GM18873 (cell line): Measurements from ENCODE around the gene OVCA2.

Experiments
- ATAC-seq: cut with Tn5 transposase; IDR thresholded peaks from one replicate; pipeline ENCODE4 v1.9.1; 2021; ENCODE audit warnings: mild to moderate bottlenecking, moderate library complexity, moderate number of reproducible peaks; ENCODE audit not compliant: unreplicated experiment, low FRiP score

Gene OVCA2

DNA sequence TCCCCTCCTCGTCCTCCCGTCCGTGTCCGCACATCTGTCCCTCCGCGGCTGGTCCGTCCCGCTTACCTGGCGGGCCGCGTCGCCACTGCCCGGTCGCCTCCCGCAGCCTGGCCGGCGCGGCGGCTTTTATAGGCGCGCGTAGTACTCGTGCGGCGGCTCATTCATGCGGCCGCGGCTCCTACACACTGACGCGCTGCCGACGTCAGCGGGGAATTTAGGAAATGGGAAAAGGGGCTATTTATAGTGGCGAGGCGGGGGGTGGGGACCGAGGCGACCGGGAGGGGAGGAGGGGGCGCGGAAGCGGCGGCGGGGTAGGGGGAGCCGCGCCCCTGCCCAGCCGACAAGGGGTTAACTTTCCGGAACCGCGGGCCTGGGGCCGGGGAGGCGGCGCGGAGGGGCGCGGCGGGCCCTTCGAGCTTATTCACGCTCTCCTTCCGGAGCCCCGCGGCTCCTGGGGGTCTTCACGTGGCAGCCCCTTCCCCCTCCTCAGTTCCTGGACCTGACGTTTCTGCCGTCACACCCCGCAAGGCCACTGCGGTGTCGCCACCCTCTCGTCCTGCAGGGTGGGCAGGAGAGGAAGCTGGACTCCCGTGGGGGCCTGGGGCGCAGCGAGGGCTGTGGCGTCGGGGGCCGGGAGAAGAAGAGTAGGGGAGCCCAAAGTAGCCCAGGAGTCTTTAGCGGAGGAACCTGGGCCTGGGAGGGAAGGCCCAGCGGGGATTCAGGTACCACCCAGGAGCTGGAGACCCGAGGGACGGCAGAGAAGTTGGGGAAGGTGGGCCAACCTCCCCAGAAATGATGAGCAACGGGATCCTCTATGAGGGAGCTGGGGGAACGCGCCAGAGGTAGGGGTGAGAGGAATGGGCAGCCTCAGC, 9.5 kb downstream of the OVCA2 start:
- no peak for ATAC-seq

- no peak for ATAC-seq
Measured at GRCh38 chr17:2051933-2052559, 10.2 kb downstream of the OVCA2 start.

DNA sequence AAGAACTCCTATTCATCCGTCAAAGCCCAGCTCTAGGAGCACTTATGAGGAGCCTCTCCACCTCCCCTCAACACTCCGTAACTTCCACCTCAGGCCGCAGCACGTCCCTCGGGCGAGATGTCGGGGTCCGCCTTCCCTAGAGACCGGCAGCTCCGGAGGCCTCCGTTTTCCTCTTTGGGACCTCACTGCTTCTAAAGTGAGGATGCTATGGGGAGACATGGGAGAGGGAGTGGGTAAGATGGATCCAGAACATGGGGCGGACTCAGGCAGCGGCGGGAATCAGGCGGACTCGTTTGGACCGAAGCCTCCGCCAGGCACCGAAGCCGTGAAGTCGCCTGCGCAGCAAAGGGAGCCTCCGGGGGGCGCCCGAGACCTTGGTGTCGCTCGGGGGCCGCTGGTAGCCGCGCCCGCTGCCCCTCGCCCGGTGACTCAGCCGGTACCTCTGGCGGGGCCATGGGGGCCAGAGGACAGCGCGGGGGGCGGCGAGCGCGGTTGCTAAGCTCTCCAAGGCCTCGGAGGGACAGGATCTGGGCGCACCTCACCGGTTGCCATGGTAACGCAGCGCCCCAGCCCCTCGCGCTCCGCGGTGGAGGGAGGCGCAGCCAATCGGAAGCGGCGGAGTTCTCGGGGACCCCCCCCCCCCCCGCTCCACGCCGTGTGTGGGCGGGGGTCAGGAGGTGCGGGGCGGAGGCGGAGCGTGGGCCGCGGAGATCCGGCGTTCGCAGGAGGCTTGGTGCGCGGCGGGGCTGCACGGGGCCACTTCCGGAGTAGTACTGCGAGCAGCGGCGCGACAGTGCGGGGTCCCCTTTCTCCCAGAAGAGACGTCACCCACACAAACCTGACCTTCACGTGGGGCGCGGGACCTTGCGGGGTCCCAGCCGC, 11.8 kb downstream of the OVCA2 start:
- ATAC-seq = no peak

DNA sequence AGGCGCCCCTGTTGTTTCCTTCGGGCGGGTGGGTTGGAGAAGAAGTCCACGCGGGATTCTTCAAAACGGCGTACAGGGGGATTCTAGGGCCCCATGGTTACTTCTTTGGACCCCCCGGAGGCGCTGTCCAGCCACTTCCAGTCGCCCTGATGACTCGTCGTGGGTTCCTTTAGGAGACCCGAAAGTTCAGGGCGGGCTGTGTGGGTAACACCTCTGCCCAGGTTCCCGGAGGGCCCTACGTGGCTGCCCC, 12.4 kb downstream of the OVCA2 start:
- no peak for ATAC-seq

DNA sequence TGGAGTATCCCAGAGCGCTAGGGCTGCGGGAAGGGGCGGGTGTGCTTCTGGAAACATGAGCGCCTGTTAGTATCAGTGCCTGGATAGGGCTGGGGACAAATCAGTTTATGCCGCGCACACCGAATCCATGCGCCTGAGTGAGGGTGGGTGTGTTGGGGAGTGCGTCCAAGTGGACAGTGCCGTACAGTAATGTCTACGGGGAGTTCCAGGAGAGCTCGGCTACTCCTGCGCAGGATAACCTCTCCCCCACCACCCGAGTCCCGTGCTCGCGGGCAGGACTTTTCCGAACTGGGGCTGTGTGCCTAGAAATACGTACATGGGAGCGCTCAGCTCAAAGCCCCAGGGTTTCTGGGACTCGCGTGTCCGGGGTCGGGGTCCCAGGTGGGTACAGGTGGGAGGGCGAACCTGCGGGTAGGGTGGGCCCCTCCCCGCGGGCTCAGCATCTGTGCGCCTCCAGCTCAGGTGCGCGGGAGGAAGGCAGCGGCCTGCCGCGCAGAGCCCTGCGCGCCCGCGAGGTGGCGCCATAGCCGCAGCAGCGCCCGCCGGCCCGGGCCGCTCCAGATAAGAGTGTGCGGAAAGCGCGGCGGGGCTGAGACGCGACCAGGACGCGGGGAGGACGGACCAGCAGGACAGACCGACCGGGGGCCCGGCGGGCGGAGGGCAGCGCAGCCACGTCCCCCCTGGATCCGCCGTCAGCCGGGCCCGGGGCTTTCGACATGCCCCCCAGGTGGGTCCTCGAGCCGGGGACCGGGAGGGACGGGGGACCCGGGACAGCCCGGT, 12.9 kb downstream of the OVCA2 start, which contains the start of gene HIC1:
Gene HIC1, plus strand, starts transcription at position 592 of the 780 bp plus-strand sequence. CDS start 1,588 bp downstream, outside the sequence.
- no peak for ATAC-seq

- no peak for ATAC-seq
Measured at GRCh38 chr17:2055292-2056205, 13.7 kb downstream of the OVCA2 start.

- ATAC-seq = no peak
Measured at GRCh38 chr17:2056206-2057174, 14.7 kb downstream of the OVCA2 start.

DNA sequence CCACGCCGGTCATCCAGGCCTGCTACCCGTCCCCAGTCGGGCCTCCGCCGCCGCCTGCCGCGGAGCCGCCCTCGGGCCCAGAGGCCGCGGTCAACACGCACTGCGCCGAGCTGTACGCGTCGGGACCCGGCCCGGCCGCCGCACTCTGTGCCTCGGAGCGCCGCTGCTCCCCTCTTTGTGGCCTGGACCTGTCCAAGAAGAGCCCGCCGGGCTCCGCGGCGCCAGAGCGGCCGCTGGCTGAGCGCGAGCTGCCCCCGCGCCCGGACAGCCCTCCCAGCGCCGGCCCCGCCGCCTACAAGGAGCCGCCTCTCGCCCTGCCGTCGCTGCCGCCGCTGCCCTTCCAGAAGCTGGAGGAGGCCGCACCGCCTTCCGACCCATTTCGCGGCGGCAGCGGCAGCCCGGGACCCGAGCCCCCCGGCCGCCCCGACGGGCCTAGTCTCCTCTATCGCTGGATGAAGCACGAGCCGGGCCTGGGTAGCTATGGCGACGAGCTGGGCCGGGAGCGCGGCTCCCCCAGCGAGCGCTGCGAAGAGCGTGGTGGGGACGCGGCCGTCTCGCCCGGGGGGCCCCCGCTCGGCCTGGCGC, 15.4 kb downstream of the OVCA2 start:
- ATAC-seq = no peak

GRCh38 chr17:2057760-2058585, 16.2 kb downstream of the OVCA2 start:
- no peak for ATAC-seq

DNA sequence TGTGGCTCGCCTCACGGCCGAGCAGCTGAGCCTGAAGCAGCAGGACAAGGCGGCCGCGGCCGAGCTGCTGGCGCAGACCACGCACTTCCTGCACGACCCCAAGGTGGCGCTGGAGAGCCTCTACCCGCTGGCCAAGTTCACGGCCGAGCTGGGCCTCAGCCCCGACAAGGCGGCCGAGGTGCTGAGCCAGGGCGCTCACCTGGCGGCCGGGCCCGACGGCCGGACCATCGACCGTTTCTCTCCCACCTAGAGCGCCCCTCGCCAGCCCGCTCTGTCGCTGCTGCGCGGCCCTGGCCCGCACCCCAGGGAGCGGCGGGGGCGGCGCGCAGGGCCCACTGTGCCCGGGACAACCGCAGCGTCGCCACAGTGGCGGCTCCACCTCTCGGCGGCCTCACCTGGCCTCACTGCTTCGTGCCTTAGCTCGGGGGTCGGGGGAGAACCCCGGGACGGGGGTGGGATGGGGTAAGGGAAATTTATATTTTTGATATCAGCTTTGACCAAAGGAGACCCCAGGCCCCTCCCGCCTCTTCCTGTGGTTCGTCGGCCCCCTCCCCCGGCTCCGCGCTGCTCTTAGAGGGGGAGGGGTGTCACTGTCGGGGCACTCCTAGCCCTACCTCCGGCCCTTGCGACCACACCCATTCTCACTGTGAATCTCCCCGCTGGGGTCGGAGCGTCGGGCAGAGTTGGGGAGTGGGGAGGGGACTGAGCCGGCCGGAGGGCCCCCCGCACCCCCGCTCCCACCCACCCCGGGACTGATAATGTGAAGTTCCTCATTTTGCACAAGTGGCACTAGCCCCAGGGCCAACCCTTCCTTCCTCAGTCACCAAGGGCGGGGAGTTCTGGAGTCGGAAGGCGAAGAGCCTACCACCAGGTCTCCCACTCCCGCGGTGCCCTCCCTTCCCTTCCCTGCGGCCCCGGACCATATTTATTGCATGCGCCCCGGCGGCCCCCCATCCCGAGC, 17.0 kb downstream of the OVCA2 start:
- no peak for ATAC-seq

DNA sequence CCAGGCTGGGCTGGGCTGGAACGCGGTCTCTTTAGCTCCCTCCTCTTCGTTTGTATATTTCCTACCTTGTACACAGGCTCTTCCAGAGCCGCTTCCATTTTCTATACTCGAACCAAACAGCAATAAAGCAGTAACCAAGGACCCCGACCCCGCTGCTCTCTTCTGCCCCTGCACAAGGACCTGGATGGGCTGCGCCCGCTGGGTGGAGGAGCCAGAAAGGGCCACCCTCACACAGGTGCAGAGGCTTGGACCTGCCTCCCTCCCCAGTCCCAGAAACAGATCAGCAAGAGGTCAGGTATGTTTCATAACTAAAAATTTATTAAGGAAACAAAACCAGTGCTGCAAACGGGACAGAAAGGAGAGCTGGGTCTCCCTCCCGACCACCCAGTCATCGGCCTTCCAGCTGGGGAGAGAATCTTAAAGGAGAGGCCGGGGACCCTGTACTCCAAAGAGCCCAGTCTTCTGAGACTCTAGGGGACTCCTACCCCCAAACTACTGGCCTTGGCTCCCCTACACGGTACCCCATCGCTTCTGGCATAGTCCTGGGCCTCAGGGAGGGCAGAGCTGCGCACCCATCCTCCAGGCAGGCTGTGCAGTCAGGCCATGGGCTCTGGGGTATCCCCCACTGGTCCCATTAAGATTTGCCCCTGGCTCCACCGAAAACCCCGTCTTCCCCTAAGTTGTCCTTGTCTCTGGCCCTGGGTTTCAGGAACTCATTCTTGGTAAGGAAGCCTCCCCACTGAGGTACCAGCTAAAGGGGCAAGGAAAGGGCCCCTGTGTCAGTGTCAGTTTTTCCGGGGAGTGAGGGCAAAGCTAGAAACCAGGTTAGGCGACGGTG, 17.9 kb downstream of the OVCA2 start:
- no peak for ATAC-seq

GRCh38 chr17:2060385-2060658, 18.5 kb downstream of the OVCA2 start:
- ATAC-seq = no peak

DNA sequence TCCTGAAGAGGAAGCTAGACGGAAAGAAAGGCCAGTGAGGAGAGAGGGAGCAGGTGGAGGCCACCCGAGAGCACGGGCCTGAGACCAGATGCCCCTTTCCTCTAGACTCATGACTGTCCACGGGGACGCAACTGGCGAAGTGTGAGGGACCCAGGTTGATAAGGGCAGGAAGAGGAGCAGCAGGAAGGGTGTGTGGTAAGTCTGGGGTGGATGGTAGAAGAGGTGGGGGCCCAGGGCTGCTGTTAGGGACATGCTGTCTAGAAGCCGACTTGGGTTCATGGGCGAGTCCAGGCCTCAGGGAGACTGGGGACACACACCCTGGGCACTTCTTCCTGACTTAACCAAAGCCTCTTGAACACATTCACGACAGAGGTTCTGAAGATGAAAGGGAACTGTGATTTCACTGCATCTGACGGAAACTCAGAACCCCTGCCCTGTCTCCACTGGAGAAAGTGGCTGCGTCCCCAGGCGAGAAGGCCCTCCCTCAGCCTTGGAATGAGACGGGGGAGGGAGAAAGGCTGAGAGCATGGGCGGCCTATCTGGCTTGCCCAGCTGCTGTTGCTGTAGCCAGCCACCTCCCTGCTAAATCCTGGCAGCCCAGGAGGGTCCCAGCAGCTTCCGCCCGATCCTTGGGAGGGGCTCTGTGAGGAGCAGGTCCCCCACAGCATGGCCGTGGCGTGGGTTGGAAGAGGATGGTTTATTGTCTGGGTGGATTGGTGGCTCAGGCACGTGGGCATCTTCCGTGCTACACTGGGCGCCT, 19.0 kb downstream of the OVCA2 start:
- no peak for ATAC-seq

- ATAC-seq = no peak
Measured at GRCh38 chr17:2061441-2061958, 19.7 kb downstream of the OVCA2 start.
